ENCODE measurements around the gene ZBTB5. TPM values are rescaled to one million over a fixed set of nuclear protein-coding genes. Genes with fewer than 3 reads are reported as not detected.

Gene ZBTB5
- total and polyA plus RNA-seq, 2 of the 13 experiments (the other 11 are each of a cell fraction or from before 2014, with no cell fraction given) = 12.5 to 20.5 TPM

GRCh38 chr9:37501957-37502596 is 36.8 kb upstream of the ZBTB5 start:
- no peak for FAIRE-seq
- no TSS peak for BruUV-seq (replicated peaks)
- Histone ChIP-seq H3K4me2 (ENCODE audit: low read depth, low read length) (no peak overlapping the region), H3K9me3 (ENCODE audit: low read length) (no peaks in the 10 kb centered on the region), H3K27ac (ENCODE audit: extremely low read length, insufficient read depth, low read length) (peak overlapping the region; percentile 45), H3K36me3 (replicated peaks in 1 of 2; ENCODE audit: control insufficient read depth in 1 of 2, insufficient read depth in 2 of 2, low read length in 2 of 2) (peaks cover 19 to 63% of the 10 kb centered on the region in 2 experiments), H3K79me2 (ENCODE audit: insufficient read depth, low read length) (no peaks in the 10 kb centered on the region), H2AFZ (ENCODE audit: low read length) (no peak overlapping the region), H3K9ac (ENCODE audit: insufficient read depth, low read depth, low read length) (0 out of 2 replicates have a peak overlapping the region, but pooled peaks have one; percentile 9), H3K4me1 (ENCODE audit: insufficient read depth, low read length) (peaks cover 40% of the 10 kb centered on the region), H3K27me3 (ENCODE audit: control insufficient read depth in 1 of 2, insufficient read depth in 2 of 2, low read length in 2 of 2) (no peaks in the 10 kb centered on the region), H4K20me1 (ENCODE audit: insufficient read depth, low read length) (no peaks in the 10 kb centered on the region), H3K4me3 (replicated peaks in 1 of 3; ENCODE audit: insufficient read depth in 1 of 3, low read depth in 2 of 3, low read length in 3 of 3) (no peak overlapping the region)
- intact Hi-C loops (cut with micrococcal nuclease; ENCODE audit: unreplicated experiment) (no loop called here), in situ Hi-C loops (cut with HindIII; ENCODE audit: extremely low pct_ligation_motif_present, low pct_unique_long_range_greater_than_20kb) (no loop called here)
- POLR2A ChIA-PET = interaction anchor here (1.2 to 1.6 kb wide), 2 partner anchors 15 to 37 kb away, joined by 5 to 6 read pairs; partner anchors contain the start of gene ZBTB5
- DNase-seq (ENCODE audit: low spot score) = peak; percentile 27
- peak; percentile 72 for ATAC-seq
- CTCF ChIA-PET (ENCODE audit: low intra/inter-chr PET ratio, low total read pairs) = no interaction called here
- 59% methylated on average over 2 of the region's 2 CpGs for WGBS (ENCODE audit: low lambda C conversion rate)
- TF ChIP-seq ZMAT5 (CRISPR knock-in tag; IDR thresholded peaks at IDR 0.05; ENCODE audit: borderline replicate concordance, low read depth) = no peak
- 0 out of 2 replicates have a peak, but pooled peaks have one; percentile 11 for TF ChIP-seq HNF4A (CRISPR knock-in tag; IDR thresholded peaks at IDR 0.05)
- peak; percentile 13; the same call in 1 of the 2 replicates for TF ChIP-seq SALL1 (CRISPR knock-in tag; IDR thresholded peaks at IDR 0.05)
- TF ChIP-seq BCL6 (CRISPR knock-in tag; IDR thresholded peaks at IDR 0.05) = peak; percentile 86
- TF ChIP-seq ZNF331 (CRISPR knock-in tag; IDR thresholded peaks at IDR 0.05) = no peak
- TF ChIP-seq ARID5B (CRISPR knock-in tag; IDR thresholded peaks at IDR 0.05) = 0 out of 2 replicates have a peak, but pooled peaks have one; percentile 13
- peak; percentile 47; the same call in 1 of the 2 replicates for TF ChIP-seq RARA (CRISPR knock-in tag; IDR thresholded peaks at IDR 0.05)
- no peak for TF ChIP-seq JUND (CRISPR knock-in tag; IDR thresholded peaks at IDR 0.05)
- TF ChIP-seq MED1 (CRISPR knock-in tag; IDR thresholded peaks at IDR 0.05) = peak; percentile 40; the same call in 1 of the 2 replicates
- no peak for TF ChIP-seq CEBPZ (IDR thresholded peaks at IDR 0.05; ENCODE audit: low read length)
- no peak for TF ChIP-seq ZNF3 (CRISPR knock-in tag; IDR thresholded peaks at IDR 0.05)
- peak; percentile 25; the same call in 1 of the 2 replicates for TF ChIP-seq ZNF501 (CRISPR knock-in tag; IDR thresholded peaks at IDR 0.05)
- peak; percentile 5; the same call in 1 of the 2 replicates for TF ChIP-seq FOXA3 (CRISPR knock-in tag; IDR thresholded peaks at IDR 0.05)
- TF ChIP-seq CEBPB (IDR thresholded peaks at IDR 0.05; ENCODE audit: borderline replicate concordance, low read depth, low read length) = peak; percentile 42; the same call in 1 of the 2 replicates
- TF ChIP-seq ETV5 (CRISPR knock-in tag; IDR thresholded peaks at IDR 0.05; ENCODE audit: borderline replicate concordance) = no peak
- TF ChIP-seq TEF (CRISPR knock-in tag; IDR thresholded peaks at IDR 0.05) = 0 out of 2 replicates have a peak, but pooled peaks have one; percentile 51

Data from HepG2 (cell line).